Measurements from ENCODE around the gene USP6.

DNA sequence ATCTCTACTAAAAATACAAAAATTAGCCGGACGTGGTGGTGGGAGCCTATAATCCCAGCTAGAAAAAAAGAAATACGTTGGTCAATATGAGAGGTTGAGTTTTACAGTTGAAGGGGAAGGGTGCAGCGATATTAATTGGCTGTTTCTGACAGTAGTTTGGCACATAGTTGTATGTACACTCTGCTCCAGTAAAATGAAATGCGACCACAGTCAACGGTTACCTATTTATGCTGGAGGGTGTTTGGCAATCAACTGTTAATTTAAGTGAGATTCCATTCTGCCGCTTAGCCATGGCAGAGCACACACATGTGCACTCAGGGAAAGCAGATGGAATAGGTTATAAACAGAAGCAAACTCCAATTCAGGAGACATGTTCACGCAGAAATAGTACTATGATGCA is 85.2 kb downstream of the USP6 start:
- TF ChIP-seq, protein P1, sequence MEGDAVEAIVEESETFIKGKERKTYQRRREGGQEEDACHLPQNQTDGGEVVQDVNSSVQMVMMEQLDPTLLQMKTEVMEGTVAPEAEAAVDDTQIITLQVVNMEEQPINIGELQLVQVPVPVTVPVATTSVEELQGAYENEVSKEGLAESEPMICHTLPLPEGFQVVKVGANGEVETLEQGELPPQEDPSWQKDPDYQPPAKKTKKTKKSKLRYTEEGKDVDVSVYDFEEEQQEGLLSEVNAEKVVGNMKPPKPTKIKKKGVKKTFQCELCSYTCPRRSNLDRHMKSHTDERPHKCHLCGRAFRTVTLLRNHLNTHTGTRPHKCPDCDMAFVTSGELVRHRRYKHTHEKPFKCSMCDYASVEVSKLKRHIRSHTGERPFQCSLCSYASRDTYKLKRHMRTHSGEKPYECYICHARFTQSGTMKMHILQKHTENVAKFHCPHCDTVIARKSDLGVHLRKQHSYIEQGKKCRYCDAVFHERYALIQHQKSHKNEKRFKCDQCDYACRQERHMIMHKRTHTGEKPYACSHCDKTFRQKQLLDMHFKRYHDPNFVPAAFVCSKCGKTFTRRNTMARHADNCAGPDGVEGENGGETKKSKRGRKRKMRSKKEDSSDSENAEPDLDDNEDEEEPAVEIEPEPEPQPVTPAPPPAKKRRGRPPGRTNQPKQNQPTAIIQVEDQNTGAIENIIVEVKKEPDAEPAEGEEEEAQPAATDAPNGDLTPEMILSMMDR (IDR thresholded peaks at IDR 0.05 in 2 of 3, conservative IDR thresholded peaks at IDR 0.05 in 1 of 3; ENCODE audit: borderline replicate concordance in 1 of 3, insufficient read depth in 1 of 3, low read depth in 2 of 3, low read length in 2 of 3): no peak
- TF ChIP-seq SIN3A (IDR thresholded peaks at IDR 0.05; ENCODE audit: low read depth) (no peak), POLR2AphosphoS5 (IDR thresholded peaks at IDR 0.05; ENCODE audit: low read depth, low read length) (no peak), SP1 (IDR thresholded peaks at IDR 0.05; ENCODE audit: low read depth) (no peak), EZH2phosphoT487 (IDR thresholded peaks at IDR 0.05; ENCODE audit: borderline replicate concordance) (no peak), POLR2A (IDR thresholded peaks at IDR 0.05; ENCODE audit: borderline replicate concordance, extremely low read depth, insufficient read depth, insufficient read length) (no peak), RAD21 (IDR thresholded peaks at IDR 0.05; ENCODE audit: low read depth) (no peak), TCF7L2 (IDR thresholded peaks at IDR 0.05; ENCODE audit: borderline replicate concordance, extremely low read depth, insufficient read depth, insufficient read length) (no peak), EZH2 (IDR thresholded peaks at IDR 0.05) (no peak), JUND (IDR thresholded peaks at IDR 0.05) (no peak)
- TF ChIP-seq, protein P2, sequence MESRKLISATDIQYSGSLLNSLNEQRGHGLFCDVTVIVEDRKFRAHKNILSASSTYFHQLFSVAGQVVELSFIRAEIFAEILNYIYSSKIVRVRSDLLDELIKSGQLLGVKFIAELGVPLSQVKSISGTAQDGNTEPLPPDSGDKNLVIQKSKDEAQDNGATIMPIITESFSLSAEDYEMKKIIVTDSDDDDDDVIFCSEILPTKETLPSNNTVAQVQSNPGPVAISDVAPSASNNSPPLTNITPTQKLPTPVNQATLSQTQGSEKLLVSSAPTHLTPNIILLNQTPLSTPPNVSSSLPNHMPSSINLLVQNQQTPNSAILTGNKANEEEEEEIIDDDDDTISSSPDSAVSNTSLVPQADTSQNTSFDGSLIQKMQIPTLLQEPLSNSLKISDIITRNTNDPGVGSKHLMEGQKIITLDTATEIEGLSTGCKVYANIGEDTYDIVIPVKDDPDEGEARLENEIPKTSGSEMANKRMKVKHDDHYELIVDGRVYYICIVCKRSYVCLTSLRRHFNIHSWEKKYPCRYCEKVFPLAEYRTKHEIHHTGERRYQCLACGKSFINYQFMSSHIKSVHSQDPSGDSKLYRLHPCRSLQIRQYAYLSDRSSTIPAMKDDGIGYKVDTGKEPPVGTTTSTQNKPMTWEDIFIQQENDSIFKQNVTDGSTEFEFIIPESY (IDR thresholded peaks at IDR 0.05; ENCODE audit: extremely low read depth, insufficient replicate concordance, low read length): no peak
- TF ChIP-seq, protein P3, sequence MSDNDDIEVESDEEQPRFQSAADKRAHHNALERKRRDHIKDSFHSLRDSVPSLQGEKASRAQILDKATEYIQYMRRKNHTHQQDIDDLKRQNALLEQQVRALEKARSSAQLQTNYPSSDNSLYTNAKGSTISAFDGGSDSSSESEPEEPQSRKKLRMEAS (IDR thresholded peaks at IDR 0.05): no peak
- TF ChIP-seq, protein P4, sequence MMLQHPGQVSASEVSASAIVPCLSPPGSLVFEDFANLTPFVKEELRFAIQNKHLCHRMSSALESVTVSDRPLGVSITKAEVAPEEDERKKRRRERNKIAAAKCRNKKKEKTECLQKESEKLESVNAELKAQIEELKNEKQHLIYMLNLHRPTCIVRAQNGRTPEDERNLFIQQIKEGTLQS (IDR thresholded peaks at IDR 0.05): no peak
